Kidney epithelial cell (primary cell): ENCODE data around the gene ISM1. TPM values are rescaled to one million over a fixed set of nuclear protein-coding genes. Genes with fewer than 3 reads are reported as not detected.

Experiments used
- DNase-seq: peaks from one replicate; pipeline ENCODE4 v3.0.0-alpha.2; 2010; ENCODE audit warnings: low read depth
- H3K27me3 ChIP-seq: 2 replicates; pipeline ENCODE4 v1.6.0; 2011; ENCODE audit warnings: low read length; ENCODE audit not compliant: control insufficient read depth, insufficient read depth
- H3K36me3 ChIP-seq: 2 replicates; pipeline ENCODE4 v1.5.1; 2011; ENCODE audit warnings: low read length; ENCODE audit not compliant: control insufficient read depth, insufficient read depth
- H3K4me3 ChIP-seq: 2 replicates; pipeline ENCODE4 v1.5.1; 2011; ENCODE audit warnings: low read depth, mild to moderate bottlenecking, control low read depth, low read length
- CTCF ChIP-seq: IDR thresholded peaks from 2 replicates; pipeline ENCODE4 v1.5.1; 2011; ENCODE audit warnings: mild to moderate bottlenecking, moderate library complexity, low read length, control low read depth, inconsistent platforms; ENCODE audit not compliant: insufficient read depth, poor library complexity, severe bottlenecking
- total RNA-seq: library from RNA; depleted of rRNA; stranded (reverse); fragments of >200 nt; gene quantifications from 2 replicates; pipeline ENCODE4 v1.2.3, GENCODE V29; 2015

The ISM1 gene
- total RNA-seq, 1 donor from 2014 or later: not detected

GRCh38 chr20:13186043-13186774 is 34.9 kb upstream of the ISM1 start:
- no peak for TF ChIP-seq CTCF
- Histone ChIP-seq H3K27me3 (no peaks in the 10 kb centered on the region), H3K36me3 (no peaks in the 10 kb centered on the region), H3K4me3 (no peak overlapping the region)
- no peak for DNase-seq

GRCh38 chr20:13187899-13188298 is 33.2 kb upstream of the ISM1 start:
- DNase-seq: no peak
- Histone ChIP-seq H3K4me3 (no peak overlapping the region), H3K27me3 (no peaks in the 10 kb centered on the region), H3K36me3 (no peaks in the 10 kb centered on the region)
- no peak for TF ChIP-seq CTCF

GRCh38 chr20:13199279-13199678 is 21.8 kb upstream of the ISM1 start:
- Histone ChIP-seq H3K36me3 (no peaks in the 10 kb centered on the region), H3K4me3 (no peak overlapping the region), H3K27me3 (no peaks in the 10 kb centered on the region)
- no peak for TF ChIP-seq CTCF
- DNase-seq: no peak

- DNase-seq: no peak
- no peaks in the 10 kb centered on the region for H3K36me3 ChIP-seq
- H3K27me3 ChIP-seq: no peaks in the 10 kb centered on the region
- H3K4me3 ChIP-seq: no peak overlapping the region
- no peak for TF ChIP-seq CTCF
Observed at GRCh38 chr20:13200767-13201500, 20.1 kb upstream of the ISM1 start.

- no peak for TF ChIP-seq CTCF
- Histone ChIP-seq H3K4me3 (no peak overlapping the region), H3K27me3 (no peaks in the 10 kb centered on the region), H3K36me3 (no peaks in the 10 kb centered on the region)
- DNase-seq: no peak
Observed at GRCh38 chr20:13202565-13202964, 18.5 kb upstream of the ISM1 start.
